Esophagus (tissue), 2 donors: ENCODE data around the gene TIAM2. TPM values are rescaled to one million over a fixed set of nuclear protein-coding genes. Genes with fewer than 3 reads are reported as not detected.
"Not testable (repeated sequence)": the region's sequence is repeated elsewhere in the genome, so short reads cannot be mapped to it uniquely, and the experiment has no call there.

Source experiments
- H3K27ac ChIP-seq, 2 donors: one replicate each; pipeline ENCODE4 v1.5.1; 2013; ENCODE audit warnings: low read depth in 2 of 2, mild to moderate bottlenecking in 2 of 2, inconsistent platforms in 1 of 2, low read length in 1 of 2, moderate library complexity in 1 of 2
- H3K27me3 ChIP-seq, 2 donors: one replicate each; pipeline ENCODE4 v1.6.1; 2013; ENCODE audit warnings: low read length in 2 of 2, control low read depth in 1 of 2, mild to moderate bottlenecking in 1 of 2; ENCODE audit not compliant: insufficient read depth in 2 of 2, control insufficient read depth in 1 of 2
- H3K36me3 ChIP-seq, 2 donors: one replicate each; pipeline ENCODE4 v1.6.1; 2013; ENCODE audit warnings: low read length in 1 of 2; ENCODE audit not compliant: control insufficient read depth in 2 of 2, insufficient read depth in 2 of 2
- H3K4me1 ChIP-seq, 2 donors: one replicate each; pipeline ENCODE4 v1.6.1; 2013; ENCODE audit warnings: low read length in 1 of 2; ENCODE audit not compliant: control insufficient read depth in 2 of 2, insufficient read depth in 2 of 2
- H3K4me3 ChIP-seq, 2 donors: one replicate each; pipeline ENCODE4 v1.5.1; 2013; ENCODE audit warnings: low read length in 2 of 2, mild to moderate bottlenecking in 2 of 2, low read depth in 1 of 2, moderate library complexity in 1 of 2
- H3K9me3 ChIP-seq, 2 donors: one replicate each; pipeline ENCODE4 v1.6.1; 2013; ENCODE audit warnings: mild to moderate bottlenecking in 2 of 2, low read depth in 1 of 2, low read length in 1 of 2, moderate library complexity in 1 of 2; ENCODE audit not compliant: control insufficient read depth in 2 of 2, insufficient read depth in 1 of 2
- WGBS, 2 donors: extraction: QIAGEN DNeasy Blood & Tissue Kit; methylation state at CpG; one replicate each; pipeline ENCODE4 v1.1.7; 2013; 5-methylcytosine and 5-hydroxymethylcytosine counted together
- polyA plus RNA-seq, 2 donors: library from polyadenylated mRNA; stranded (reverse); fragments of 200-250 nt; gene quantifications; one replicate each; pipeline ENCODE4 v1.2.3, GENCODE V29; 2013
- donor health status: healthy with polysubstance abuse.
- donor health status: Bipolar disorder and iron deficiency.

The TIAM2 gene
- polyA plus RNA-seq, 2 donors = 2.3 to 3.1 TPM

DNA sequence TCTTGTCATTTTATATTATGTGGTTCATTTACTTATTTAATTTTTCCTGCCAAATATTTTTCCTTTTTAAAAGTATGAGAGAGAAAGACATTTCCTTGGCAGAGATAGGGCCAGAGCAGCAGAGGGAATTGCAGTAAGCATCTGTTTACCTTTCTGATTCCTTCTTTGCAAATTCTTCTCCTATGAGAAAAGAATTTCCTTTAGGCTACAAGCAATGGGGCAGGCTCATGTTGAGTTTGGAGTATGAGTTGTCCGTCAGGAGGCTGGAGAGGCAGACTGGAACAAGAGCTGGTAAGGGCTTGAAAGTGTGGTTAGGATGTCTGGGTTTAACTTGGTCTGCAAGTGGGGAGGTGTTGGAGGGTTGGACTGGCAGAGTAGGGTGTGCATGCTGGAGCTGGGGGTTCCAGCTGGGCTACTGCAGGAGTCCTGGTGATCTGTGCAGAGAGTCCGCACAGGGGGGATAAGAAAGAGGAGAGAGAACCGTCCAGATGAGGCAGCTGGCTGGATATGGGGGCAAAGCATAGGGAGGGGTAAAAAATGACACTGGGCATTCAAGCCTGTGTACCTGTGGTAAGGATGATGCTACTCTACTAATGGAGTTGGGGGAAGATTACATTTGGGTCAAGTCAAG, 19.7 kb downstream of the TIAM2 start:
- no peaks in the 10 kb centered on the region for H3K9me3 ChIP-seq
- no peak overlapping the region for H3K4me3 ChIP-seq
- no peak overlapping the region for H3K27ac ChIP-seq
- H3K27me3 ChIP-seq = no peaks in the 10 kb centered on the region
- H3K36me3 ChIP-seq = no peaks in the 10 kb centered on the region
- 78 to 83% methylated on average over 3 of the region's 3 CpGs for WGBS, 2 donors
- no peaks in the 10 kb centered on the region for H3K4me1 ChIP-seq

DNA sequence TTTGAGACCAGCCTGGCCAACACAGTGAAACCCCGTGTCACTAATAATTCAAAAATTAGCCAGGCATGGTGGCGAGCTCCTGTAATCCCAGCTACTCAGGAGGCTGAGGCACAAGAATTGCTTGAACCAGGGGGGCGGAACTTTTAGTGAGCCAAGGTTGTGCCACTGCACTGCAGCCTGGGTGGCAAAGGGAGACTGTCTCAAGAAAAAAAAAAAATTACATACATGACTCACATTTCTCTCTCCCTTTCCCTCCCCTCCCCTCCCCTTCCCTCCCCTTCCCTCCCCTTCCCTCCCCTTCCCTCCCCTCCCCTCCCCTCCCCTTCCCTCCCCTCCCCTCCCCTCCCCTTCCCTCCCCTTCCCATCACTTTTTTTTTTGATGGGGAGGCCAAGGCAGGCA, 23.3 kb downstream of the TIAM2 start:
- 90 to 96% methylated on average over 3 of the region's 3 CpGs for WGBS, 2 donors
- not testable (repeated sequence) for H3K27ac ChIP-seq

DNA sequence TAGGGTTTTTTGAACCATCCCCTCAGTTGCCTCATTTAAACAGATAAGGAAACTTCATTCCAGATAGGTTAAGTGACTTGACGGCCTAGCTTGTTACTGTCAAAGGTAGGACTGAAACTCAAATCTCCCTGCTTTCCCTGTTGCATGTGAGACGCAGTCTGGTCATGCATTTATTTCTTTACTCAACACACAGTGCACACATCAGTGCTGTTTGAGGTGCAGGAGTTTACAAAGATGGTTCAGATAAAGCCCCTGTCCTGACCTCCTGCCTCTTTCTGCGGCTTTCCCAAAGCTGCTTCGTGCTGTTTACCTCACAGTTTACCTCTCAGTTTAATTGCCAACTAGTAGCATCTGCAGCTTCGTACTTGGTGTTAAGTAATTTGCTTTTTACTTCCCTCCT, 26.6 kb downstream of the TIAM2 start:
- WGBS, 2 donors = 86 to 89% methylated on average over 5 of the region's 5 CpGs

More for the DNA sequence above, 23.3 kb downstream of the TIAM2 start:
- H3K4me1 ChIP-seq, H3K9me3 ChIP-seq, H3K4me3 ChIP-seq, H3K27me3 ChIP-seq, H3K36me3 ChIP-seq: not testable (repeated sequence)

DNA sequence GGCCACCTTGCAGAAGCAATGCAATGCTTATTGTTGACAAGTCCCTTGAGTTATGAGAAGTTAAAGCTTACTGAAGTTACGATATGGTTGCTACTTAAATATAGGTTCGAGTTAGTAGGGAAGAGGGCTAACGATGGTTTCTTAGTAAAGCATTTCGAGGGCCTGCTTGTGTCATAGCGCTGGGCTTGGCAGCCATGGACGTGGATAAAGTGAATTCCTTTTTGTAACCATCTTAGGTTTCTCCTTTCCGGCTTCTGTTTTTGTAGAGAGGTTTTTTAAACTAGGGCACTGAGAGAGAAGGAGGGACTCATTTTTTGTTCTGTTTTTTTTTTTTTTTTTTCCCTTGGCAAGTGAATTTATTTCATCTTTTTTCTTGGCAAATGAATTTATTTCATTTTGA, 27.6 kb downstream of the TIAM2 start:
- no peak overlapping the region for H3K27ac ChIP-seq
- H3K4me3 ChIP-seq = no peak overlapping the region
- no peaks in the 10 kb centered on the region for H3K9me3 ChIP-seq
- H3K4me1 ChIP-seq = no peaks in the 10 kb centered on the region
- no peaks in the 10 kb centered on the region for H3K36me3 ChIP-seq
- no peaks in the 10 kb centered on the region for H3K27me3 ChIP-seq
- WGBS, 2 donors = 92 to 93% methylated on average over 7 of the region's 7 CpGs

More for the DNA sequence above, 26.6 kb downstream of the TIAM2 start:
- no peak overlapping the region for H3K27ac ChIP-seq
- no peaks in the 10 kb centered on the region for H3K36me3 ChIP-seq
- no peaks in the 10 kb centered on the region for H3K9me3 ChIP-seq
- no peaks in the 10 kb centered on the region for H3K27me3 ChIP-seq
- H3K4me3 ChIP-seq = no peak overlapping the region
- no peaks in the 10 kb centered on the region for H3K4me1 ChIP-seq

DNA sequence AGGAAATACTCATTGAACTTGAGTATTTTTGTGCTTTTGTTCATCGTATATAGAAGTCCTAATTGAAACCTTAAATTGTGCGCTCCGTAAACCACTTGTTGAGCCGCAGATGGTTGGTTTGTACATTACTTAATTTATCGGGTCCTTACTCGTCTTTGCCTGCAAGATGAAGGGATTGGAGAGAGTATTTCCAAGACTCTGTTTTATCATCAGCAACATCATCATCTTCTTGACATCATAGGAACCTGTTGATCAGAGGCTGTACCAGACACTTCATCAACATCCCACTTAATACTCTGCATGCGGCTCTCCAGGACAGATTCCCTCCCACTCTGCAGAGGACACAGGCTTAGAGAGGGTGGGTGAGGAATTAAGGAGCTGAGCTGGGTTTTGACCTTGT, 28.6 kb downstream of the TIAM2 start:
- Histone ChIP-seq H3K4me3 (no peak overlapping the region), H3K4me1 (no peaks in the 10 kb centered on the region), H3K9me3 (no peaks in the 10 kb centered on the region), H3K27me3 (no peaks in the 10 kb centered on the region), H3K36me3 (no peaks in the 10 kb centered on the region), H3K27ac (no peak overlapping the region)
- WGBS, 2 donors = 93 to 94% methylated on average over 7 of the region's 7 CpGs

DNA sequence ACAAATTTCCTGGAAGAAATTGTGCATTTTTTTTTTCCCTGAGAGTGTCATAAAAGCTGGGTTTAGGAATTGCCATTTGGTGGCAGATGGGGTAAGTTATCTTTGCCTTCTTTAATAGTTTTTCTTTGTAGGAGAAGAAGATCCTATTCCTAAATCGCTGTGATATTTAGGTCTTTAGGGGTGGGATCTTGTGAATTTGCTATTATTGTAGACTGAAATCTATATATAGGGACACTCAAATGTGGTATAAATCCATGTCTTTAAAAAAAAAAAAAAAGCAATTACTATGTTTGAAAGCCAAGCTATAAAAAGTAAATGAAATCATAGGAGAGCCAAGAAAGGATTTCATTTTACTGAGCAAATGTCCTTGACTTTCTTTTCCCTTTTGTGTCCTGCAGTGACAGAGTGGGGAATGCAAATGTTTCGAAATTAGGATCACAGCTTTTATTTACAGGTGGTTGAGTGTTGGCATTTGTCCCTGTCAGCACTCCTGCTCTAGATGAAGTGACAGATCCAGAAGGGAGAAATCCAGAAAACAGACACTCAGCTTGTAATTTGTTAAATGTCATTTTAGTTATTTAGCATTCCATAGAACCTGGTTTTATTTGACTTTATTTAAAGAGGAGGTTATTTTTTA, 29.4 kb downstream of the TIAM2 start:
- Histone ChIP-seq H3K4me3 (no peak overlapping the region), H3K36me3 (no peaks in the 10 kb centered on the region), H3K9me3 (no peaks in the 10 kb centered on the region), H3K4me1 (no peaks in the 10 kb centered on the region), H3K27ac (no peak overlapping the region), H3K27me3 (no peaks in the 10 kb centered on the region)
- WGBS, 2 donors = 63 to 77% methylated on average over 2 of the region's 2 CpGs

DNA sequence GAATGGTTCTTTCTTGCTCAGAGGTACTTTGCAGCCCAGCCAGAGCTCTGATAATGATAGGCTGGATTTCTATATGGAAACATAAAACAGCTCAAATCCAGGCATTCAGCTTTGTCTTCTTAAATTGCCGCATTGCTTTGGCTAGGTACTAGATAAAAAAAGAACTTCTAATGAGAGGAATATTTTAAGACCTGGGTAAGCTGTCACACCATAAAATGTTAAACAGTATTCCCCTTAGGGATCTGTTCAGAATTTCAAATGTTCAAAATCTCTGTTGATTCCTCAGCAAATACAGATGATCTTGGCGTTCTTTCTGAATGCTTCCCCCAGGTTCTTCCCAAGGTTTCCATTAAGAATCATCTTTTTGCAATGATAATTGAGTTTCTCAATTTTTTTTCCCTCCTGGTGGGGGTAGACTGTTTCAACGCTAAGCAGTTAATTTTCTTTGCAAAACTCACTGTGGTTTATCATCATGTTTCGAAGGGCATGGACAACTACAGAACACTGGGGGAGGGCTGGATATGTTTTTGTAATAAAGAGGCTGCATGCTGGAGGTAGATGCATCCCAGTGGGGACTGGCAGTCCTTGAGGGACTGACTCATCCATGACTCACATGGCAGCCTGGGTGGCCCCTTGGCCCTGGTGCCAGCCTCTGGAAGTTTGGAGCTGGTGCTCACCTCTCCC, 31.0 kb downstream of the TIAM2 start:
- H3K4me1 ChIP-seq = no peaks in the 10 kb centered on the region
- no peaks in the 10 kb centered on the region for H3K27me3 ChIP-seq
- no peak overlapping the region for H3K27ac ChIP-seq
- H3K36me3 ChIP-seq = no peaks in the 10 kb centered on the region
- WGBS, 2 donors = 48 to 65% methylated on average over 4 of the region's 4 CpGs
- H3K9me3 ChIP-seq = no peaks in the 10 kb centered on the region
- no peak overlapping the region for H3K4me3 ChIP-seq

DNA sequence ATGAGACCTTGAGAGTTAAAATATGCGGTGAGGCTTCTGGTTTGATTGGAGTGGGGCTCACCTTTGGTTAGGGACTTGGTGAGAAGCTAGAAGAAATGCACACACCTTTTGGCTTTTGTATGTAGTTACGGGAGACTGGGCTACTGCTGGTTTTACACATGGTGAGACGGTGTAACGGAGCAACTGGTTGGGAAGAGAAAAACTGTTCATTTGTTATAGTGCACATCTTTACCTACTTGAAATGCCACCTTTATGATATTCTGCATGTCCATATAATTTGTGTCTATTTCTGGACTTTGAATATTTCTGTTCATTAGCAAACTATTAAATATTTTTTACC, 31.6 kb downstream of the TIAM2 start:
- H3K36me3 ChIP-seq = no peaks in the 10 kb centered on the region
- no peak overlapping the region for H3K27ac ChIP-seq
- H3K4me3 ChIP-seq = no peak overlapping the region
- no peaks in the 10 kb centered on the region for H3K9me3 ChIP-seq
- H3K27me3 ChIP-seq = no peaks in the 10 kb centered on the region
- H3K4me1 ChIP-seq = peaks cover 0 to 3% of the 10 kb centered on the region in 2 donors
- 54 to 85% methylated on average over 4 of the region's 4 CpGs for WGBS, 2 donors

DNA sequence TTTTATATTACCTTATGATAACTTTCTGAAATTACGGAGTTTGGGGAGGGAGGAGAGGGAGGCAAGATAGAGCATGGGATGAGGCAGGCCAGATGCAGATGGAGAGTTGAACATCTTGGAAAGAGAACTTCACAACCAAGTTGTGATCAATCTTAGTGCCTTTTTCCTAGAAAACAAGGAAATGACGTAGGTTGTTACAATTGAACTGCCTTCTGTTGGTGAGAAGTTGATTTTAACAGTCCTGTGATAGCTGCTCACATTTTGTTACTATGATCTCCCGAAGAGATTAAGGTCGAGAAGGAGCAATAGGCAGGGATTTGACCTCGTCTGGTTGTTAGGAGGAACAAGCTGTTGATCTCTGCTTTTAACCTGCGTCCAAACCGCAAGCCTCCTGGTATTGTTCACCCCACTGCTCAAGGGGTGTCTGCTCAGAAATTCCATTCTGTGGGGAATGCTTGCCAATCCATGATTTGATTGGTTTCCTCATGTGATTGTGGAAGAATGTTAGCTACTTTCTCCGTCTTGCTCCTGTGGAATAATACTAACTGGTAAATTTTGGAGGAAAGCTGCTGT, 35.1 kb downstream of the TIAM2 start:
- no peak overlapping the region for H3K27ac ChIP-seq
- H3K9me3 ChIP-seq = no peaks in the 10 kb centered on the region
- 68 to 84% methylated on average over 8 of the region's 8 CpGs for WGBS, 2 donors
- H3K4me3 ChIP-seq = no peak overlapping the region
- no peaks in the 10 kb centered on the region for H3K27me3 ChIP-seq
- peaks cover 0 to 3% of the 10 kb centered on the region in 2 donors for H3K4me1 ChIP-seq
- no peaks in the 10 kb centered on the region for H3K36me3 ChIP-seq
